Measurements from ENCODE around the gene NHSL2.

DNA sequence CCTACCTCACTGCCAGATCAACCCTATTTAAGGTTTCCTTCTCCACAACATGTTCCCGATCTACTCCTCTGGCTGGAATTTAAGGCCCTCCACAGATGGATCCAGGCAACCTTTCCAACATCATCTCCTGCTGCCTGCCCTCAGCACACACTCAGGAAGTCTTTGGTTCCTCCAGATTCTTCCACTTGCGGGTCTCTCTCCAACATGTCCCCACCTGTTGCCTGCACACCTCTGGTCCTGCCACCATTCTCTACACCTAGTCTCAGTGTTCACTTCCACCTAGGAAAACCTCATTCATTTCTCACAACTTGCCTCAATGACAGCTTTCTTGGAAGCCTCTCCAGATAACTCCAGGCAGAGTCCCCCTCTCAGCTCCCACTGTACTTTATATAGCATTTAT lies 140.9 kb downstream of the NHSL2 start:
- TF ChIP-seq, protein P1, sequence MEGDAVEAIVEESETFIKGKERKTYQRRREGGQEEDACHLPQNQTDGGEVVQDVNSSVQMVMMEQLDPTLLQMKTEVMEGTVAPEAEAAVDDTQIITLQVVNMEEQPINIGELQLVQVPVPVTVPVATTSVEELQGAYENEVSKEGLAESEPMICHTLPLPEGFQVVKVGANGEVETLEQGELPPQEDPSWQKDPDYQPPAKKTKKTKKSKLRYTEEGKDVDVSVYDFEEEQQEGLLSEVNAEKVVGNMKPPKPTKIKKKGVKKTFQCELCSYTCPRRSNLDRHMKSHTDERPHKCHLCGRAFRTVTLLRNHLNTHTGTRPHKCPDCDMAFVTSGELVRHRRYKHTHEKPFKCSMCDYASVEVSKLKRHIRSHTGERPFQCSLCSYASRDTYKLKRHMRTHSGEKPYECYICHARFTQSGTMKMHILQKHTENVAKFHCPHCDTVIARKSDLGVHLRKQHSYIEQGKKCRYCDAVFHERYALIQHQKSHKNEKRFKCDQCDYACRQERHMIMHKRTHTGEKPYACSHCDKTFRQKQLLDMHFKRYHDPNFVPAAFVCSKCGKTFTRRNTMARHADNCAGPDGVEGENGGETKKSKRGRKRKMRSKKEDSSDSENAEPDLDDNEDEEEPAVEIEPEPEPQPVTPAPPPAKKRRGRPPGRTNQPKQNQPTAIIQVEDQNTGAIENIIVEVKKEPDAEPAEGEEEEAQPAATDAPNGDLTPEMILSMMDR (IDR thresholded peaks at IDR 0.05), result no peak
- TF ChIP-seq POLR2A (IDR thresholded peaks at IDR 0.05), result no peak

All from thyroid gland (tissue), 4 donors.